GM23338 (cell line): Measurements from ENCODE around the gene ALG1L2. TPM values are rescaled to one million over a fixed set of nuclear protein-coding genes. Genes with fewer than 3 reads are reported as not detected.
"Not testable (repeated sequence)": the region's sequence is repeated elsewhere in the genome, so short reads cannot be mapped to it uniquely, and the experiment has no call there.

Source experiments
- ATAC-seq: fragments of 200-7000 bp; cut with Tn5 transposase; 3 replicates; pipeline ENCODE4 v1.9.1; 2020
- DNase-seq: peaks from one replicate; pipeline ENCODE4 v3.0.0-alpha.2; 2015; ENCODE audit warnings: low spot score
- H2AFZ ChIP-seq: fragments of 200-600 bp; sonication (generic); 2 replicates; pipeline ENCODE4 v1.8.0; 2016; ENCODE audit warnings: antibody characterized with exemption, mild to moderate bottlenecking, moderate library complexity
- H3F3A ChIP-seq: fragments of 200-600 bp; sonication (generic); replicated peaks from 2 replicates; pipeline ENCODE4 v1.8.0; 2017; ENCODE audit warnings: antibody characterized with exemption, mixed run types, low read depth
- H3K27ac ChIP-seq: fragments of 200-600 bp; sonication (generic); 2 replicates; pipeline ENCODE4 v1.6.1; 2016; ENCODE audit warnings: low read depth
- H3K27me3 ChIP-seq: fragments of 200-600 bp; sonication (generic); 2 replicates; pipeline ENCODE4 v1.8.0; 2016; ENCODE audit warnings: mild to moderate bottlenecking, mixed run types, moderate library complexity; ENCODE audit not compliant: insufficient read depth
- H3K36me3 ChIP-seq: fragments of 200-600 bp; sonication (generic); 2 replicates; pipeline ENCODE4 v1.8.0; 2016; ENCODE audit warnings: mild to moderate bottlenecking; ENCODE audit not compliant: insufficient read depth
- H3K4me1 ChIP-seq: fragments of 200-600 bp; sonication (generic); 2 replicates; pipeline ENCODE4 v1.8.0; 2016; ENCODE audit warnings: mild to moderate bottlenecking, moderate library complexity; ENCODE audit not compliant: insufficient read depth
- H3K4me2 ChIP-seq: fragments of 200-600 bp; sonication (generic); 2 replicates; pipeline ENCODE4 v1.7.1; 2017; ENCODE audit warnings: mixed run types
- H3K4me3 ChIP-seq: fragments of 200-600 bp; sonication (generic); 2 replicates; pipeline ENCODE4 v1.6.1; 2016; ENCODE audit warnings: mixed run types
- H3K79me2 ChIP-seq: fragments of 200-600 bp; sonication (generic); replicated peaks from 2 replicates; pipeline ENCODE4 v1.8.0; 2017; ENCODE audit warnings: mild to moderate bottlenecking; ENCODE audit not compliant: insufficient read depth
- H3K9me2 ChIP-seq: fragments of 200-600 bp; sonication (generic); 2 replicates; pipeline ENCODE4 v1.8.0; 2017; ENCODE audit not compliant: insufficient read depth
- H4K20me1 ChIP-seq: fragments of 200-600 bp; sonication (generic); replicated peaks from 2 replicates; pipeline ENCODE4 v1.8.0; 2017; ENCODE audit warnings: mild to moderate bottlenecking; ENCODE audit not compliant: insufficient read depth
- H3K27ac Mint-ChIP-seq: 2 replicates; pipeline ENCODE4 v1.8.0; 2020; ENCODE audit warnings: inconsistent platforms, mild to moderate bottlenecking, moderate library complexity, mixed read lengths
- H3K27me3 Mint-ChIP-seq: 3 replicates; pipeline ENCODE4 v1.8.0; 2022; ENCODE audit warnings: low read depth, mild to moderate bottlenecking, moderate library complexity, mixed read lengths, inconsistent platforms; ENCODE audit not compliant: insufficient read depth, poor library complexity
- H3K36me3 Mint-ChIP-seq: 3 replicates; pipeline ENCODE4 v1.8.0; 2021; ENCODE audit warnings: low read depth, mild to moderate bottlenecking, inconsistent platforms, moderate library complexity, mixed read lengths
- H3K4me1 Mint-ChIP-seq: 3 replicates; pipeline ENCODE4 v1.8.0; 2020; ENCODE audit warnings: mild to moderate bottlenecking, inconsistent platforms, mixed read lengths
- H3K4me3 Mint-ChIP-seq: 3 replicates; pipeline ENCODE4 v1.8.0; 2021; ENCODE audit warnings: moderate library complexity, mild to moderate bottlenecking, inconsistent platforms, mixed read lengths
- H3K9me3 Mint-ChIP-seq: 3 replicates; pipeline ENCODE4 v1.8.0; 2020; ENCODE audit warnings: moderate library complexity, mild to moderate bottlenecking, inconsistent platforms, mixed read lengths
- ETS1 ChIP-seq: IDR thresholded peaks from 2 replicates; pipeline ENCODE4 v1.6.1; 2016; ENCODE audit warnings: antibody characterized with exemption
- EZH2 ChIP-seq: fragments of 200-600 bp; sonication (generic); IDR thresholded peaks from one replicate; pipeline ENCODE4 v1.8.0; 2017; ENCODE audit warnings: antibody characterized with exemption, mild to moderate bottlenecking, low read depth; ENCODE audit not compliant: unreplicated experiment
- JUNB ChIP-seq: IDR thresholded peaks from one replicate; pipeline ENCODE4 v1.6.1; 2016; ENCODE audit warnings: antibody characterized with exemption; ENCODE audit not compliant: unreplicated experiment
- POLR2AphosphoS5 ChIP-seq: IDR thresholded peaks from 2 replicates; pipeline ENCODE4 v1.6.1; 2016; ENCODE audit warnings: antibody characterized with exemption, low read depth
- polyA plus RNA-seq: library from polyadenylated mRNA; unstranded; fragments of >200 nt; fragmentation: Nextera tagmentation; extraction: Ambion mirVana; gene quantifications from 2 replicates; pipeline ENCODE4 v1.2.1, GENCODE V29; 2016
- total RNA-seq: library from RNA; depleted of rRNA; stranded (reverse); fragments of >200 nt; shearing (Covaris generic); gene quantifications from 2 replicates; pipeline ENCODE4 v1.2.3, GENCODE V29; 2014
- TF ChIP-seq, protein P1 (sequence below), 2 experiments: fragments of 200-600 bp in 1 of 2; sonication (generic) in 1 of 2; conservative IDR thresholded peaks; 2 replicates each; pipeline versions ENCODE4 v1.5.1 to v1.6.1; 2016 to 2017; ENCODE audit warnings: antibody characterized with exemption in 2 of 2, low read depth in 2 of 2, mild to moderate bottlenecking in 2 of 2, moderate library complexity in 1 of 2
- TF ChIP-seq, protein P2 (sequence below): IDR thresholded peaks from one replicate; pipeline ENCODE4 v1.6.1; 2018; ENCODE audit warnings: antibody characterized with exemption; ENCODE audit not compliant: unreplicated experiment

The ALG1L2 gene
- total and polyA plus RNA-seq, 2 experiments from 2014 or later, result 0.87 TPM; not detected in 1

GRCh38 chr3:130090681-130091080 is 9.1 kb downstream of the ALG1L2 start:
- not testable (repeated sequence) for H2AFZ ChIP-seq, H3K9me2 ChIP-seq, H3K4me1 Mint-ChIP-seq, H3K36me3 ChIP-seq, H3K4me2 ChIP-seq, H3K36me3 Mint-ChIP-seq, H3K27ac Mint-ChIP-seq, H3K27ac ChIP-seq, H3K4me3 ChIP-seq, H3K9me3 Mint-ChIP-seq, ATAC-seq, H3K4me3 Mint-ChIP-seq, H3F3A ChIP-seq, H3K27me3 ChIP-seq, DNase-seq, H4K20me1 ChIP-seq, H3K79me2 ChIP-seq, H3K4me1 ChIP-seq
- H3K27me3 Mint-ChIP-seq, result peaks cover 15% of the 10 kb centered on the region
- TF ChIP-seq, protein P1, sequence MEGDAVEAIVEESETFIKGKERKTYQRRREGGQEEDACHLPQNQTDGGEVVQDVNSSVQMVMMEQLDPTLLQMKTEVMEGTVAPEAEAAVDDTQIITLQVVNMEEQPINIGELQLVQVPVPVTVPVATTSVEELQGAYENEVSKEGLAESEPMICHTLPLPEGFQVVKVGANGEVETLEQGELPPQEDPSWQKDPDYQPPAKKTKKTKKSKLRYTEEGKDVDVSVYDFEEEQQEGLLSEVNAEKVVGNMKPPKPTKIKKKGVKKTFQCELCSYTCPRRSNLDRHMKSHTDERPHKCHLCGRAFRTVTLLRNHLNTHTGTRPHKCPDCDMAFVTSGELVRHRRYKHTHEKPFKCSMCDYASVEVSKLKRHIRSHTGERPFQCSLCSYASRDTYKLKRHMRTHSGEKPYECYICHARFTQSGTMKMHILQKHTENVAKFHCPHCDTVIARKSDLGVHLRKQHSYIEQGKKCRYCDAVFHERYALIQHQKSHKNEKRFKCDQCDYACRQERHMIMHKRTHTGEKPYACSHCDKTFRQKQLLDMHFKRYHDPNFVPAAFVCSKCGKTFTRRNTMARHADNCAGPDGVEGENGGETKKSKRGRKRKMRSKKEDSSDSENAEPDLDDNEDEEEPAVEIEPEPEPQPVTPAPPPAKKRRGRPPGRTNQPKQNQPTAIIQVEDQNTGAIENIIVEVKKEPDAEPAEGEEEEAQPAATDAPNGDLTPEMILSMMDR (conservative IDR thresholded peaks at IDR 0.05; ENCODE audit: low read depth in 2 of 2), result peak in 1 of 2 experiments; percentile 35; a peak in 2 of 4 replicates

- H2AFZ ChIP-seq, result no peak overlapping the region
- no peak for ATAC-seq
- H3K4me1 Mint-ChIP-seq, result no peaks in the 10 kb centered on the region
Measured at GRCh38 chr3:130091958-130092357, 10.3 kb downstream of the ALG1L2 start.

More at GRCh38 chr3:130091958-130092357, 10.3 kb downstream of the ALG1L2 start:
- no peak for DNase-seq
- no peaks in the 10 kb centered on the region for H3K36me3 ChIP-seq
- no peak for TF ChIP-seq ETS1
- TF ChIP-seq EZH2, result no peak
- TF ChIP-seq, protein P2, sequence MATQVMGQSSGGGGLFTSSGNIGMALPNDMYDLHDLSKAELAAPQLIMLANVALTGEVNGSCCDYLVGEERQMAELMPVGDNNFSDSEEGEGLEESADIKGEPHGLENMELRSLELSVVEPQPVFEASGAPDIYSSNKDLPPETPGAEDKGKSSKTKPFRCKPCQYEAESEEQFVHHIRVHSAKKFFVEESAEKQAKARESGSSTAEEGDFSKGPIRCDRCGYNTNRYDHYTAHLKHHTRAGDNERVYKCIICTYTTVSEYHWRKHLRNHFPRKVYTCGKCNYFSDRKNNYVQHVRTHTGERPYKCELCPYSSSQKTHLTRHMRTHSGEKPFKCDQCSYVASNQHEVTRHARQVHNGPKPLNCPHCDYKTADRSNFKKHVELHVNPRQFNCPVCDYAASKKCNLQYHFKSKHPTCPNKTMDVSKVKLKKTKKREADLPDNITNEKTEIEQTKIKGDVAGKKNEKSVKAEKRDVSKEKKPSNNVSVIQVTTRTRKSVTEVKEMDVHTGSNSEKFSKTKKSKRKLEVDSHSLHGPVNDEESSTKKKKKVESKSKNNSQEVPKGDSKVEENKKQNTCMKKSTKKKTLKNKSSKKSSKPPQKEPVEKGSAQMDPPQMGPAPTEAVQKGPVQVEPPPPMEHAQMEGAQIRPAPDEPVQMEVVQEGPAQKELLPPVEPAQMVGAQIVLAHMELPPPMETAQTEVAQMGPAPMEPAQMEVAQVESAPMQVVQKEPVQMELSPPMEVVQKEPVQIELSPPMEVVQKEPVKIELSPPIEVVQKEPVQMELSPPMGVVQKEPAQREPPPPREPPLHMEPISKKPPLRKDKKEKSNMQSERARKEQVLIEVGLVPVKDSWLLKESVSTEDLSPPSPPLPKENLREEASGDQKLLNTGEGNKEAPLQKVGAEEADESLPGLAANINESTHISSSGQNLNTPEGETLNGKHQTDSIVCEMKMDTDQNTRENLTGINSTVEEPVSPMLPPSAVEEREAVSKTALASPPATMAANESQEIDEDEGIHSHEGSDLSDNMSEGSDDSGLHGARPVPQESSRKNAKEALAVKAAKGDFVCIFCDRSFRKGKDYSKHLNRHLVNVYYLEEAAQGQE, result no peak
- TF ChIP-seq JUNB, result no peak
- no peak for TF ChIP-seq POLR2AphosphoS5
- H3K36me3 Mint-ChIP-seq, result no peaks in the 10 kb centered on the region
- H3K27me3 Mint-ChIP-seq, result peaks cover 11% of the 10 kb centered on the region
- H3K4me2 ChIP-seq, result no peak overlapping the region
- no peak overlapping the region for H3K4me3 Mint-ChIP-seq
- peaks cover 3% of the 10 kb centered on the region; the same call in 1 of the 3 replicates for H3K9me3 Mint-ChIP-seq
- no peak overlapping the region for H3K27ac Mint-ChIP-seq
- no peaks in the 10 kb centered on the region for H3K79me2 ChIP-seq
- H3K27me3 ChIP-seq, result no peaks in the 10 kb centered on the region
- no peaks in the 10 kb centered on the region for H4K20me1 ChIP-seq
- no peak overlapping the region for H3K4me3 ChIP-seq
- no peak overlapping the region for H3K27ac ChIP-seq
- H3K4me1 ChIP-seq, result no peaks in the 10 kb centered on the region
- no peaks in the 10 kb centered on the region for H3F3A ChIP-seq
- H3K9me2 ChIP-seq, result no peaks in the 10 kb centered on the region
